GM21367 (cell line): ENCODE results near the gene ADAMTS20.
A peak's percentile ranks its signal among the peaks of the same experiment; 100 is the strongest.
"Not testable (repeated sequence)": the region's sequence is repeated elsewhere in the genome, so short reads cannot be mapped to it uniquely, and the experiment has no call there.

Source experiments
- ATAC-seq: cut with Tn5 transposase; IDR thresholded peaks from one replicate; pipeline ENCODE4 v1.9.1; 2021; ENCODE audit not compliant: unreplicated experiment

ADAMTS20 gene

DNA sequence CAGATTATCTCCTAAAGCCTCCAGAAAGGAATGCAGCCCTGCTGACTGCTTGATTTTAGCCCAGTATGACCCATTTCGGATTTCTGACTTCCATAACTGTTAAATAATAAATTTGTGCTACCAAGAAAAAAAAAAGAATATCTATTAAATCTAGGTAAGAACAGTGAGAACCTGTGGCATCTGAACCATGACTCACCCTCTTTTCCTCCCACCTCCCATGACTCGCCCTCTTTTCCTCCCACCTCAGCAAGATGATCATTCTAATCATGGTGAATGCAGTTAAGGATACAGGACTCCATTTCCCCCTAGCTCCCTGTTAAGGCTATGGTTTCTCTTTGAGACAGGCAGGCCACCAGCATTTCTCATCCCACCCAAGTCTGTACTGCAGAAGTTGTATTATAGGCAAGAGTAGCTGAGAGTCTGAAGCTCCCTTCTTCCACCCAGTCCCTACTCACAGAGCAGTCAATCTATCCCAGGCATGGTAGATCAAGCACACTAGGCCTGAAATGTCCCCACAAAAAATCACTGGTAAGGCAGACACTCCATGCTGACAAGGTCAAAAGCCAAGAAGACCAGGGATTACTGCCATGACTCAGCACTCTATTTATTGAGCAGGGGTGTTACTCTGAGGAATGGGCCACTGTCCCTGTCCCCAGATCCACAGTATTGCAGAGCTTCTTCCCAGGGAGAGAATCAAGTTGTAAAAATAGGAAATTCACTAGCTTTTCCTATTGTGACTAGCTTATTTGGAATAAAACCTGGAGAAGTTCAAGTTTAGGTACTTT, 188.9 kb downstream of the ADAMTS20 start:
- no peak for ATAC-seq

- ATAC-seq = no peak
These were observed 190.8 kb downstream of the ADAMTS20 start for GRCh38 chr12:43361031-43361710.

DNA sequence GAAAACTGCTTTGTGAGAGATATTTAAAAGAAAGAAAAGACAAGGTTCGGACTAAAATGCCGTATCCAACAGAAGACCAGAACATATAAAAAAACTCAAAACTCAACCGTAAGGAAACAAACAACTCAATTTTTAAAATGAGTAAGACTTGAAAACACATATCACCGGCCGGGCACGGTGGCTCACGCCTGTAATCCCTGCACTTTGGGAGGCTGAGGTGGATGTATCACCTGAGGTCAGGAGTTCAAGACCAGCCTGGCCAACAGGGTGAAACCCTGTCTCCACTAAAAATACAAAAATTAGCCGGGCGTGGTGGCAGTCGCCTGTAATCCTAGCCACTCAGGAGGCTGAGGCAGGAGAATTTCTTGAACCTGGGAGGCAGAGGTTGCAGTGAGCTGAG, 192.0 kb downstream of the ADAMTS20 start:
- ATAC-seq = not testable (repeated sequence)

DNA sequence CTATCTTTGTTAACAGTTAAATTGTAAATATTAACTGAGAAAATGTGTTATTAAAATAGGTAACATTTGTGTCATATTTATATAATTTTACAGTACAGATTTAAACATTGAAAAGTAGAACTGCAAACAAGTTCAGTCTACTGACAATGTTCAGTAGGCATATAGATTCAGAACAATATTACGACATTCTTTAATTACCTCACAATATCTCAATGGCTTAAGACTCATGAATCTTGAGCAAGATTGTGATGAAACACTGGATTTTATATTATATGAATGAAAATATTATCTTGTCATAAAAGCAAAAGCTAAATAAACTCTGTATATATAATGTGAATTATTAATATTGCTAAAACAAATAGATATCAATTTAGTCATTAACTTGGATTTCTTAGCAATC, 194.9 kb downstream of the ADAMTS20 start:
- no peak for ATAC-seq

- no peak for ATAC-seq
These were observed 200.0 kb downstream of the ADAMTS20 start for GRCh38 chr12:43352001-43352400.

GRCh38 chr12:43349863-43350262, 202.1 kb downstream of the ADAMTS20 start:
- ATAC-seq = no peak

DNA sequence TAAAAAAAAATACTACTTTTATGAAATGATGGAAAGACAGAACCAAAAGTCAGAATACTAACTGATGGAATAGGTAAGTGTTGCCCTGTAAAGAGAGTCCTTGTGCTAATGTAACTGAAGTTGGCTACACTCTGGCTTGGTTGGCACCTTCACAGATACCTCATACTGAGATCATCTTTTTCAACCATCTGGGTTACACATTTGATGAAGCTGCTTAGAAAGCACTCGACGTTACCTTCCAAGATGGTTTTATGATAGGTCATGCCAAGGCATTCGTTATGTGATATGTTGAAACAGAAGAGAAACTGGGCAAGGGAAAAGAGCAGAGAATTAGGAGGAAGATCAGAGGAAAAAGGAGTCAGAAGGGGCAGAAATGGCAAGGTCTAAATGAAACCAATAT, 203.8 kb downstream of the ADAMTS20 start:
- ATAC-seq = no peak

DNA sequence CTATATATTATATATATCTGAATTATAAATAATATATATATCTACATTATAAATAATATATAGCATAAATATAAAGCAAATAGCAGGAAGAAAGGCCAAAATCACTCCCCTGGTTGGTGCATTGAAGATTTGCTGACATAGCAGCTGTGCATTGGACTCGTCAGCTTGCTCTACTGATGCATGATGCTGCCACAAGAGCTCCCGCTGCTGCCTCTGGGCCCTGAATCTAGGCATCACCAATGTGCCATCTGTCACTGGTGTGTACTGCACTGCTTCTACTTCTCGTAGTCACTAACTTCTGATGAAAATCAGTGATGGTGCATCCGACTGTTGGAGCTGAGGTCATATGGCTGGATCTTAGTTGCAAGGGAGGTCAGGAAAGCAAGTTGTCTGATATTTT, 205.0 kb downstream of the ADAMTS20 start:
- no peak for ATAC-seq

- no peak for ATAC-seq
These were observed 207.0 kb downstream of the ADAMTS20 start for GRCh38 chr12:43345023-43345422.

- not testable (repeated sequence) for ATAC-seq
These were observed 210.2 kb downstream of the ADAMTS20 start for GRCh38 chr12:43341785-43342313.

- peak; percentile 59 for ATAC-seq
These were observed 213.0 kb downstream of the ADAMTS20 start for GRCh38 chr12:43338848-43339526.

GRCh38 chr12:43337571-43338444, 214.2 kb downstream of the ADAMTS20 start:
- ATAC-seq = peak; percentile 35

DNA sequence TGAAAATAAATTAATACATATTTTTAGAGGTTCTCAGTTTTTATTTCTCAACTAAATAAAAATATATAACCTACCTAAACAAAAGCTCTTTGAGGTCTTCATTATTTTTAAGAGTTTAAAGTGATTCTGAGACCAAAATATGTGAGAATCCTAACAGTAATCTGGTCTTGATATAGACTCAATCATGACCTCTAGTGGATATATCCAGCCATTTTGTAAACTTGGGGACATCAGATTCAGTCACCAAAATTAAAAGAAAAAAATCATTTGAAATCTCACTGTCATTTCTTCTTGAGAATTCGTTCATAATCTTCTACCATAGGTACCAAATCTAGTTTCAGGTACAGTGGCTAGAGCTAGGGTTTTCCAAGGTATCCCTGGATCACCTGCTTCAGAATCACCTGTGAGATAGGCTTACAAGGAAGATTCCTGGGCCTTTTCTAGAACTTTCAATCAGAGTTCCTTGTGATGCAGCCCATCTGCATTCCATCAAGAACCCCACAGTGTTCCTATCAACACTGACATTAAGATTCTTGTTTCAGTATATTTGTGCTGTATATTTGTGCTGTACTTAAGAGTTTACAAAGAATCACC, 214.9 kb downstream of the ADAMTS20 start:
- no peak for ATAC-seq

DNA sequence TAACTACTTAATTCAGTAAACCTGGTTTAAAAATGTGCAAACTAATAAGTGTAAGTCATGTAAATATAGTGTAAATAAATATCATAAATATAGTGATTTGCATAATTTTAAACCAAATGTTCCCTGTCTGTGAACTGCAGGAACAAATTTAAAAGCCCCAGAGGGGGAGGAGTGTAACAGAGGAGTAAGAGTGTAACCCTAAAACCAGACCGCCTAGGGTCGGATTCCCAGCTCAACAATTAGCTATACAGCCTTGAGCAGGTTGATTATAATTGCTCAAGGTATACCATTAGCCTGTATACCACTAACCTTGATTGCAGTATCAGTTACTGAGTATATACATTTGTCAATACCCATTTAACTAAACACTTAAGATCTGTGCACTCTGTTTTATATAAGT, 218.4 kb downstream of the ADAMTS20 start:
- no peak for ATAC-seq

GRCh38 chr12:43332977-43333640, 218.9 kb downstream of the ADAMTS20 start:
- ATAC-seq = no peak

DNA sequence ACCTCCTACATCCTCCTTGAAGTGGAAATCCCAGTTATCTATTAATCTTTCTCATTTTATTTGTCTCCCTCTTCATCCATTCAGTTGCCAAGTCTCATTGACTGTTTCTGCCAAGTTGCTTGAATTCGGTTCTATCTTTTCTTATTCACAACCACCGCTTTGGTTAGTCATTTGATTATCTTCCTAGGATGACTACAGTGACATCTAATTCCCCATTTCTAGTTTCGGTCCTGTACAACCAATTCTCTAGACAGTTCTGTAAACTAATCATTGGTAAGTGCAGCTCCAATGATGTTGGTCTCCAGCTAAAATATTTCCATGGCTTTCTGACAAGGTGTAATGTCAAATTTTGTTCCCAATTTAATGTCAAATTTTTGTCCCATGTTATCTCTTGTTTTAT, 220.1 kb downstream of the ADAMTS20 start:
- ATAC-seq = no peak

- no peak for ATAC-seq
These were observed 222.6 kb downstream of the ADAMTS20 start for GRCh38 chr12:43329375-43329774.

DNA sequence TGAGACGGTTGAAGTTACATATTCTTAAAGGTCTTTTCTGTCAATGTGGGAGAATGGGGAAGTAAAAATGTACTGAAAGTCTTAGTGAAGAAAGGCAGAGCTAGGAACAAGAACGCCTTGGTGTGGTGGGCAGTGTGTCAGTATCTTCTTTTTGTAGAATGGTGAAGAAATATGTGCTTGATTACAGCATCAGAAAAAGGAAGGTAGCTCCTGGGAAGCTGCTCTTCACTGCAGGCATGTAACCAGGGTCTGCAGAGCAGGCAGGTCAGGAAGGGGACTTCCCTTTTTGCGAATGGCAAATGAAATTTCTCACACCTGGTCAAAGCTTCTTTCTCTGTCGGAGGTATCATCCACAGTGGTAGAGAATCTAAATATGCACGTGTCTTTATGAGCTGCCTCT, 226.2 kb downstream of the ADAMTS20 start:
- no peak for ATAC-seq

DNA sequence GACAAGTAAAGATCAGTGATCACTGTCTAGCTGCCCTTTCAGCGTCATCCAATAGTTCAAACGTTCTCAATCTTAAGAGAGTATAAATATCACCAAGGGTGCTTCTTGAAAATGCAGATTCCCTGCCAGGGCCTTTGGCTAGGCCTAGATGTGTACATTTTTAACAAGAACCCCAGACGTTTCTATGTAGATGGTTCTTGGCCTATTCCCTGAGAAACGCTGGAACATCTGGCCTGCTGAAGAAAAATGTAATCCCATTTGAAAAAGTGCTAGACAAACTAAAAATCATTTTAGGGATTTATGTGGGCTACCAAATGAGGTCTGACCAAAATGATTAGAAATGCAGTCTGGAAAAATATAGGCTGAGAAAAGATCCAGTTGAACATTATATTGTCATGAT, 231.7 kb downstream of the ADAMTS20 start:
- ATAC-seq = no peak

- ATAC-seq = no peak
These were observed 234.0 kb downstream of the ADAMTS20 start for GRCh38 chr12:43318021-43318420.
